Gastrocnemius medialis (tissue), 4 donors: ENCODE data around the gene PCF11.

Experiments used
- POLR2A ChIP-seq, 2 donors: fragments of 450-650 bp; IDR thresholded peaks; one replicate each; pipeline ENCODE4 v1.6.1; 2017; ENCODE audit warnings: antibody characterized with exemption in 2 of 2, mild to moderate bottlenecking in 2 of 2, moderate library complexity in 2 of 2
- TF ChIP-seq, protein P1 (sequence below), 5 experiments: fragments of 450-650 bp in 3 of 5; fragments of 200-600 bp in 2 of 5; sonication (generic) in 2 of 5; IDR thresholded peaks in 4 of 5; conservative IDR thresholded peaks in 1 of 5; 1 replicate in 4 of 5; 2 replicates in 1 of 5; pipeline ENCODE4 v1.5.1; 2016 to 2019; ENCODE audit warnings: antibody characterized with exemption in 5 of 5, mild to moderate bottlenecking in 3 of 5, moderate library complexity in 3 of 5

DNA sequence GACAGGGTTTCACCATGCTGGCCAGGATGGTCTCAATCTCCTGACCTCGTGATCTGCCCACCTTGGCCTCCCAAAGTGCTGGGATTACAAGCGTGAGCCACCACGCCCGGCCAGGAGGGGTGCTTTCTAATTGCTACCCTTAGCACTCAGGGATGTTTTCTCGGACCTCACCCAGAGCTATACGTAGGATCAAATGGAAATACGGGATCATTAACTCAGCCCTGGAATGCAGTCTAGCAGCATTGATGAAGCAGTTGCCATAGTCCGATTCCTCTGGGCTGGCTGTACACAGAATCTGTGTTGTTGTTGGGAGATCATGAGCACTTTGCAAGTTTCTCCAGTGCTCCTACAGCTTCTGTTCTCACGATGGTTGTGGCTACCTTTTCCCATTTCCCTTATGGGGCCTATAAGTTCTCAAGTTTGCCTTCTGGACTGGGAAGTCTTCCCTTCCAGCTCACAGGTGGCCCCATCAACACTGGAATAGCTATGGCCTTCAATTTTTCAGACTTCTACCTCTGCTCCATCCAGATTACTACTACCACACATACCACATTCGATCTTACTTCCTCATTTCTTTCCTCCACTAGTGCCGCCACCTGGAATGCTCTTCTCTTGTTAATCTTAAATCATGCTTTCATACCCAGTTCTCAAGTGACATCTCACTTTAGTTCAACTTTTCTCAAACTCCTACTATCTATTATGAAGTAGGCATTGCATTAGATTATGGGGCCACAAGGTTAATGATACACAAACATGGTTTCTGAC, 16.1 kb upstream of the PCF11 start:
- TF ChIP-seq, protein P1, sequence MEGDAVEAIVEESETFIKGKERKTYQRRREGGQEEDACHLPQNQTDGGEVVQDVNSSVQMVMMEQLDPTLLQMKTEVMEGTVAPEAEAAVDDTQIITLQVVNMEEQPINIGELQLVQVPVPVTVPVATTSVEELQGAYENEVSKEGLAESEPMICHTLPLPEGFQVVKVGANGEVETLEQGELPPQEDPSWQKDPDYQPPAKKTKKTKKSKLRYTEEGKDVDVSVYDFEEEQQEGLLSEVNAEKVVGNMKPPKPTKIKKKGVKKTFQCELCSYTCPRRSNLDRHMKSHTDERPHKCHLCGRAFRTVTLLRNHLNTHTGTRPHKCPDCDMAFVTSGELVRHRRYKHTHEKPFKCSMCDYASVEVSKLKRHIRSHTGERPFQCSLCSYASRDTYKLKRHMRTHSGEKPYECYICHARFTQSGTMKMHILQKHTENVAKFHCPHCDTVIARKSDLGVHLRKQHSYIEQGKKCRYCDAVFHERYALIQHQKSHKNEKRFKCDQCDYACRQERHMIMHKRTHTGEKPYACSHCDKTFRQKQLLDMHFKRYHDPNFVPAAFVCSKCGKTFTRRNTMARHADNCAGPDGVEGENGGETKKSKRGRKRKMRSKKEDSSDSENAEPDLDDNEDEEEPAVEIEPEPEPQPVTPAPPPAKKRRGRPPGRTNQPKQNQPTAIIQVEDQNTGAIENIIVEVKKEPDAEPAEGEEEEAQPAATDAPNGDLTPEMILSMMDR (IDR thresholded peaks at IDR 0.05 in 4 of 5, conservative IDR thresholded peaks at IDR 0.05 in 1 of 5): no peak
- TF ChIP-seq POLR2A (IDR thresholded peaks at IDR 0.05): no peak
